Frontal cortex (tissue), 4 donors: ENCODE data around the gene GADL1. TPM values are rescaled to one million over a fixed set of nuclear protein-coding genes. Genes with fewer than 3 reads are reported as not detected.
A peak's percentile ranks its signal among the peaks of the same experiment; 100 is the strongest.

Experiments
- DNase-seq, 2 donors: peaks; one replicate each; pipeline ENCODE4 v3.0.0; 2012; ENCODE audit warnings: low spot score in 2 of 2
- FAIRE-seq: peaks from 2 replicates; lab custom pipeline; 2012; peaks lifted over from hg19 to GRCh38; lab: Jason Lieb, UNC
- total RNA-seq: library from RNA; depleted of rRNA; stranded (reverse); fragments of >200 nt; gene quantifications from one replicate; pipeline ENCODE4 v1.2.3, GENCODE V29; 2014
- donor health status: control.
- donor health status: control.
- donor health status: control.

The GADL1 gene
- total RNA-seq, 1 donor from 2014 or later, result 5.3 TPM

- no peak for FAIRE-seq
- DNase-seq, result no peak
Measured at GRCh38 chr3:30826531-30826942, 67.9 kb downstream of the GADL1 start.

- FAIRE-seq, result no peak
Measured at GRCh38 chr3:30819067-30819798, 75.2 kb downstream of the GADL1 start.

DNA sequence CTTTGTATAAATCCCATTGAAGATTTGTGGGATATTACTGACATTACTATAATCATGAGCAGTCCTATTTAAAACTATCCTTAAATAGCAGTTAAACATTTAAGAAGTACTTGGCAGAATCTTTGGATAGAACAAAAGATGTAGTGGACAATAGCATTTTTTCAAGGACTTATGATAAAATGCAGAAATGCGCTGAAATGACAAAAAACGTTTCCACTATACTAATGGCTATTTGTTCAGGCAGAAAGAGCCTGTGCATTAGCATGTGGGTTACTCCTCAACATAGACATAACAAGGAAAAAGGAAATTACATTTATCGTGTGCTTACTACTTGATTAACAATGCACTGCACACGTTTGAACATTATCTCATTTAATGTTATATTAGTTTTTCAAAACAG, 80.7 kb downstream of the GADL1 start:
- no peak for DNase-seq
- no peak for FAIRE-seq

More at GRCh38 chr3:30819067-30819798, 75.2 kb downstream of the GADL1 start:
- DNase-seq, result no peak

DNA sequence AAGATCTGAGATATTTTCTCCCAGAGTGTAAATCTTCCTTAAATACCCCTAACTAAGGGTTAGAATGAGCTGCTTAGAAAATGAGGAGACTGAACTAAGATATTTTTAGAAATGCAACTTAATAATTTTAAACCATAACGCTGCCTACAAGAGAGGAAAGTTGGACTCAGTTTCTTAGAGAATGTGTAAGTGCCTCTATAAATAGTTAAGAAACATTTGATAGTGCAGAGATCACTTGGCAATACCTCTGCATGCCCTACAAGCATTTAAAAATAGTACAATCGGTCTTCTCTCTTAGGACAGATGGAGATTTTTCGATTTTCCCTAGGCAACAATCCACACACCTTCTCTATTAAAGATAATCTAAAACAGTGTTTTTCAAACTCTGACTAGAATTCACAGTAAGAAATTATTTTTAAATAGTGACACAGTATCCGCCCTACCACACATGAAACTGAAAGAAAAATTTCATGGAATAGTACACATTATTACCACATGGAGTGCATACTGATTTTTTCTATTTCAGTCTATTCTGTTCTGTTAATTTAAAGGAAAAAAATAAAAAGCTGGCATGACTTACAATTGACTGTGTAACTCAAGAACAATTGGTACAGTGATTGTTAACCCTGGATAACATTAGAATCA, 83.2 kb downstream of the GADL1 start:
- DNase-seq, result no peak
- FAIRE-seq, result no peak

DNA sequence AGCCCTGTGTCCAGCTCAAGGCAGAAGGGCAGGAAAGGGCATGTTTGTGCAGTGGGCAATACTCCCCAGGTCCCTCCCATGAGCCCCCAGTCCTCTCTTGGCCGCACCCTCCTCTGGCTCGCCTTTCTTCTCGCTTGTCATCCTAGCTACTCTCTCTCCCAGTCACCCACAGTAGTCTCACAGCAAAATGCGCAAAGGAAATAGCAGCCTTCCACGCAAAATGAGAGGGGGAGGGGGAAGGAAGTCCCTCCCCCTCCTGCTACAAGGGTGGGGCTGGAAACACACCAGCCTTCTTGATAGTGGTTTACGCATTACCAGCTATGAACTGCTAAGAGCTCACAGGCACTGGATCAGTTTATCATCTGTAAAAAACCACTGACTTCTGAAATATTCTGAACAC, 83.8 kb downstream of the GADL1 start:
- FAIRE-seq (no peak), DNase-seq (no peak)

DNA sequence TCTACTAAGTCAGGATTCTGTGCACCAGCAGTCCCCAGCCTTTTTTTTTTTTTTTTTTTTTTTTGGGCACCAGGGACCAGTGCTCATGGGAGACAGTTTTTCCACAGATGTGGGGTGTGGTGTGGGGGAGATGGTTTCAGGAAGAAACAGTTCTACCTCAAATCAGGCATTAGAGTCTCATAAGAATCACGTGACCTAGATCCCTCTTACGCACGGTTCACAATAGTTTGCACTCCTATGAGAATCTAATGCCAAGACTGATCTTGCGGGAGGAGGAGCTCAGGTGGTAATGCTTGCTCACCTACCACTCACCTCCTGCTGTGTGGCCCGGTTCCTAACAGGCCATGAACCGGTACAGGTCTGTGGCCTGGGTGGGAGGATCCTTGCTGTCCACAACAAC, 88.8 kb downstream of the GADL1 start:
- FAIRE-seq (no peak), DNase-seq (no peak)

DNA sequence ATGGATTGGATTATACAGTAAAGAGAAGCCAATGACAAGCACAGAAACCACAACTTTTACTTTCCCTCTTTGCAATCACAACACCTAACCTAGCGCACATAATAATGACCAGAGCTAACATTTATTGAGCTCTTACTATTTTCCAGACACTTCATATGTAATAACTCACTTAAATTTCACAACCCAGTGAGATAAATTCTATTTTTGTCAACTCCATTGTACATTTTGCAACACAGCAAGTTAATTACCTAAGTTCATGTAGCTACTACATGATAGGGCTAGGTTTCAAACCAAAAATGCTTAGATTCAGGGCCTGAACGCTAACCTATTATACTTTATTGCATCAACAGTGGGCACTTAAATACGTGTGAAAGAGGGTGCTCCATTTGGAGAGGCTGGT, 89.5 kb downstream of the GADL1 start:
- DNase-seq (no peak), FAIRE-seq (no peak)

DNA sequence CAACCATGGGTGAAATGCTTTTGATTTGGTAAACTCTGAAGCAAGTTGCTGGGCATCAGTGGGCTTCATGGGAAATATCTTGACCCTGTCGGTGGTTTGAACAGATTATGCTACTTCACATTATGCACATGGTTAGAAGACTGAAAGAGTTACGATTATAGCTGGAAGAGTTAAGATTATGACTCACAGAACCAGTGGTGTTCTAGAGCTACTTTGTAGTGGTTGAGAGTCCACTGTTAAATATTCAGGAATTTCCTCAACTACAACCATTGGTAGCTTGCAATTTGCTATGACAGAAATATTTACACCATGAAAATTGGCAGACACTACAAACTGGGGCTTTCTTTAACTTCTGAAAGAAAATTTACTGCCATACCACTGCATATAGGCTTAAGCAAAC, 99.3 kb downstream of the GADL1 start:
- FAIRE-seq (no peak), DNase-seq (no peak)

GRCh38 chr3:30793740-30794139, 100.7 kb downstream of the GADL1 start:
- FAIRE-seq, result no peak
- no peak for DNase-seq

- no peak for DNase-seq
- FAIRE-seq, result no peak
Measured at GRCh38 chr3:30790150-30790549, 104.3 kb downstream of the GADL1 start.

DNA sequence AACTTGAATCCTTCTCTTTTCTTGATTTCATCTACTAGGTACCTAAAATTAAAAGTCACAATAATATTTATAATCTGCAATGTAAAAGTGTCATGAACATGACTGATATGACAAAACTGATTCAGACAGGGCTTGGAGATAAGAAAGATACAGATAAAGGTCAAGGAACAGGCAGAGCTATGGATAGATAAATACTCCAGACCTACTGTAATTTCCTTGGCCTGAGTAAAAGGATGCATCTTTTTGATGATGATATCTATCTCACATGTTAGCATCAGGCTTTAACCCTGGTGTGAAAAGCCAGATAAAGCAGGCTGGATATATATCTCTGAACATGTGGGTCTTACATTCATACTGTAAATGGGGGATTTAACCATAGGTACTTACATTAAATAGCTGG, 108.1 kb downstream of the GADL1 start:
- DNase-seq, result no peak
- no peak for FAIRE-seq

GRCh38 chr3:30779686-30780287, 114.7 kb downstream of the GADL1 start:
- FAIRE-seq (no peak), DNase-seq (no peak)

GRCh38 chr3:30778933-30779332, 115.5 kb downstream of the GADL1 start:
- no peak for DNase-seq
- FAIRE-seq, result no peak

GRCh38 chr3:30777426-30778113, 116.9 kb downstream of the GADL1 start:
- FAIRE-seq (no peak), DNase-seq (no peak)

GRCh38 chr3:30776186-30776815, 118.2 kb downstream of the GADL1 start:
- DNase-seq (no peak), FAIRE-seq (no peak)

- DNase-seq (no peak), FAIRE-seq (no peak)
Measured at GRCh38 chr3:30775040-30775439, 119.4 kb downstream of the GADL1 start.

- DNase-seq (no peak), FAIRE-seq (no peak)
Measured at GRCh38 chr3:30774062-30774461, 120.4 kb downstream of the GADL1 start.

- DNase-seq, result no peak
Measured at GRCh38 chr3:30770387-30770786, 124.1 kb downstream of the GADL1 start.

DNA sequence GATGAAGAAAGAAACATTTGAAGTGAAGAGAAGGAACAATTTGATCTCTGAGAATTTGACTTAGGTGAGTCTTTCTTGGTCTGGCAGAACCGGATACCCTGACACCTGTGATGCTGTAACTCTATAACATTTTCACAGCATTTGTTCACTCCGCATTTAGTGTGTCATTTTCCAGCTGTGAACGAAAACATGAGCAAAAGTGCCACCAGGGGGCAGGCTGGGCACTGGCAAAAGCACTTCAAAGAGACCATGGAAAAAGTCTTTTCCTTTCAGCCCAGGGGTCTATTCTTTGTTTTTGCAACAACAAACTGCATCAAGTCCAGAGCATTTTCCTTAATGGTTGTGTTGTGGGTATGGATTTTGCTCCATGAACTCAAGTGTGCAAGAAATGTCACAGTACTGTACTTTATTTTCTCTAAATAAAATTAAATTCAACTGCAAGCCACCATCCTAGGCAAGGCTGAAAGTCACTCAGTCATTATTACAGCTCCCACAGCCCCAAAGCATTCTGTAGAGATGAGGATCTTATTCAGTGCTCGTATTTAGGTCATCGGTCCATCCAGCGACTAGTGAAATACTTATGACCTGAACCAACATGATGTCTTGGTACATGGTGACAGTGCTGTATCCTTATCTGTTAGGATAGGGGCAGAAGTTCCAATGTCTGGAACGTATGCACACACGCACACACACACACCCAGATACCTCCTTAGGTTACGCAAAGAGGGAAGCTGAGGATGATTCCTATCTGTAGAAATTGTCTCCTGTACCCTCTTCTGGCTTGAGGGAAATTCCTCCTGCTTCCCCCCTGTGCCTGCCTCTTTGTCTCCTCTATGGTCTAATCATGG, 125.5 kb downstream of the GADL1 start:
- FAIRE-seq (no peak), DNase-seq (peak in 1 of 2 donors; percentile 28)

More at GRCh38 chr3:30770387-30770786, 124.1 kb downstream of the GADL1 start:
- no peak for FAIRE-seq
